Measurements from ENCODE around the gene DHX29. TPM values are rescaled to one million over a fixed set of nuclear protein-coding genes. Genes with fewer than 3 reads are reported as not detected.

The DHX29 gene
- total and polyA plus RNA-seq, 2 donors (not counting 1 experiment from before 2014, with no cell fraction given): 3.9 to 18.1 TPM

- CTCF ChIA-PET: interaction anchor here (0.9 to 1.4 kb wide), 2 partner anchors 30 to 55 kb away, joined by 3 read pairs; no protein-coding TSS in a partner anchor
- Histone ChIP-seq H3K4me1 (ENCODE audit: control insufficient read depth in 2 of 2, insufficient read depth in 2 of 2, low read length in 2 of 2) (peaks cover 50 to 62% of the 10 kb centered on the region in 2 donors), H3K9ac (ENCODE audit: low read length) (peak within 1 kb of the TSS; percentile 60), H3K4me3 (ENCODE audit: control extremely low read depth in 1 of 5, extremely low read depth in 1 of 5, insufficient read depth in 1 of 5, low read depth in 2 of 5, low read length in 4 of 5) (peak within 1 kb of the TSS in 4 of 5 experiments; percentile 18 to 56 (median 44)), H3K36me3 (replicated peaks in 1 of 2; ENCODE audit: control extremely low read depth in 1 of 2, control insufficient read depth in 1 of 2, extremely low read depth in 1 of 2, insufficient read depth in 2 of 2, low read length in 1 of 2) (no peaks in the 10 kb centered on the region), H3K79me2 (ENCODE audit: control insufficient read depth, insufficient read depth, low read length) (no peaks in the 10 kb centered on the region), H3K4me2 (replicated peaks; ENCODE audit: low read depth, low read length, poor library complexity, severe bottlenecking) (peak within 1 kb of the TSS; percentile 94), H3K27ac (ENCODE audit: low read length in 2 of 2) (no peak within 1 kb of the TSS), H4K20me1 (ENCODE audit: control insufficient read depth, insufficient read depth, low read length, poor library complexity, severe bottlenecking) (no peaks in the 10 kb centered on the region), H3K9me3 (ENCODE audit: control extremely low read depth in 1 of 3, control insufficient read depth in 2 of 3, insufficient read depth in 1 of 3, low read length in 2 of 3) (peaks cover 0 to 25% (median 0%) of the 10 kb centered on the region in 3 donors), H3K27me3 (replicated peaks in 1 of 4; ENCODE audit: control extremely low read depth in 1 of 4, control insufficient read depth in 3 of 4, insufficient read depth in 4 of 4, low read length in 3 of 4) (peaks cover 4 to 95% (median 83%) of the 10 kb centered on the region in 4 experiments), H2AFZ (ENCODE audit: insufficient read depth, low read depth, low read length, poor library complexity, severe bottlenecking) (peak within 1 kb of the TSS; percentile 65)
- Mint-ChIP-seq H3K4me1 (peaks cover 46% of the 10 kb centered on the region), H3K4me3 (peak within 1 kb of the TSS; percentile 78), H3K27me3 (peaks cover 85% of the 10 kb centered on the region), H3K27ac (no peak within 1 kb of the TSS), H3K9me3 (ENCODE audit: insufficient read depth) (no peaks in the 10 kb centered on the region)
- intact Hi-C loops (cut with micrococcal nuclease): no loop called here
- DNase-seq (peak; percentile 74), ATAC-seq (ENCODE audit: low read depth) (peak; percentile 50)
- WGBS (ENCODE audit: insufficient coverage): 2% methylated on average over 72 of the region's 80 CpGs
- POLR2A ChIA-PET: no interaction called here
- TF ChIP-seq CTCF (IDR thresholded peaks at IDR 0.05) (no peak), EZH2 (IDR thresholded peaks at IDR 0.05; ENCODE audit: borderline replicate concordance, insufficient read depth, low read depth, low read length, poor library complexity, severe bottlenecking) (no peak)
Measured at GRCh38 chr5:55226934-55227663, 80.4 kb downstream of the DHX29 start, which contains the start of gene MCIDAS. MCIDAS (minus strand) TSS chr5:55227315; CDS start chr5:55227138, 177 bp downstream.
